Myocyte (in vitro differentiated cells): Measurements from ENCODE around the gene CLK1. TPM values are rescaled to one million over a fixed set of nuclear protein-coding genes. Genes with fewer than 3 reads are reported as not detected.
"Not testable (repeated sequence)": the region's sequence is repeated elsewhere in the genome, so short reads cannot be mapped to it uniquely, and the experiment has no call there.

Experiments used
- DNase-seq: peaks from one replicate; pipeline ENCODE4 v3.0.0-alpha.2; 2012; ENCODE audit warnings: low read depth
- total RNA-seq: library from RNA; depleted of rRNA; stranded (reverse); fragments of >200 nt; gene quantifications from 2 replicates; pipeline ENCODE4 v1.2.3, GENCODE V29; 2014

CLK1 gene
- total RNA-seq, 1 donor from 2014 or later: 65.5 TPM

DNA sequence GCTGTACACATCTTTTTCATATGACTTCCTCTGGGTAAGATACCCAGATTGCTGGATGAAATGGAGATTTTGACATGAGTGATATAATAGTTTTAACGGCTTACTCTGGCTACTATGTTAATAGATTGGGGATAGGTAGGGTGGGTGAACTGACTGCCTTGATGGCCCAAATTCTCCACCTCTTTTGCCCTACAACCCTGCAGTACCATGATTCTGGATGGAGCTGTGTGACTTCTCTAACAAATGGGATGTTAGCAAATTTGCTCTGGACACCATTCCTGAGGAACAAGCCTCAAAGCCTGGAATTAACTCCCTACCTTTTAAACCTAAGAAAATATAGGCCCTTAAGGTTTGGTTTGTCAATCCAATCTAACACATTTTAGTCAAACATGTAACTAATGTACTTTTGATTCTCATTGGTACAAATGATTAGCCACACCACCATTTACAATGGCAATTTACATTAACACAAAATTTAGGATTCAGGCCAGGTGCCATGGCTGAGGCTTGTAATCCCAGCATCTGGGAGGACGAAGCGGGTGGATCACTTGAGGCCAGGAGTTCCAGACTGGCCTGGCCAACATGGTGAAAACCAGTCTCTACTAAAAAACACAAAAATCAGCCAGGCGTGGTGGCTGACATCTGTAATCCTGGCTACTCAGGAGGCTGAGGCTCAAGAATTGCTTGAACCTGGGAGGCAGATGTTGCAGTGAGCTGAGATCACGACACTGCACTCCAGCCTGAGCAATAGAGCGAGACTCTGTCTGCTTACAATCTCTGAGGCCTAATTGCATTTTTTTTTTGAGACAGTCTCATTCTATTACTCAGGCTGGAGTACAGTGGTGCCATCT is 12.8 kb downstream of the CLK1 start:
- no peak for DNase-seq

DNA sequence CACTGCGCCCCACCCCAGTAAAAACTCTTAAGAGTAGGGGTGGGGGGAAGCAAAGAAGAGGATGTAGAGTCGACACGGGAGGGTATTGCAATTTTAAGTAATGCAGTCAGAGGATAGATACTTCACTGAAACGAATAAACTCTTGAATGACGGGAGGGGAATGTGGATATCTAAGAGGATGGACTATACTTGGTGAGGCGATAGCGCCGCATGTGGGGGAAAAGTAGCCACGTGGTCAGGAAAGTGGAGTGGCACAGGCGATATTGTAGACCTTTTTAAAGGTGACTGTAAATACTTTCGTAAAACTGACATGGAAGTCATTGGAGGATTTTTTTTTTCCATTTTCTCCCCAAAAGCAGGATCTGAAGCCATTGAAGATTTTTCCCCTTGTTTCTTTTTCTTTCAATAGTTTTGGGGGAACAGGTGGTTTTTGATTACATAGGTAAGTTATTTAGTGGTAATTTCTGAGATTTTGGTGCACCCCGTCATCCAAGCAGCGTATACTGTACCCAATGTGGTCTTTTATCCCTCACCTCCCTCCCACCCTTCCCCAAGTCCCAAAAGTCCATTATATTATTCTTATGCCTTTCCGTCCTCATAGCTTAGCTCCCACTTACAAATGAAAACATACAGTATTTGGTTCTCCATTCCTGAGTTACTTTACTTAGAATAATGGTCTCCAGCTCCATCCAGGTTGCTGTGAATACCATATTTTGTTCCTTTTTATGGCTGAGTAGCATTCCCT is 13.8 kb downstream of the CLK1 start:
- no peak for DNase-seq

DNA sequence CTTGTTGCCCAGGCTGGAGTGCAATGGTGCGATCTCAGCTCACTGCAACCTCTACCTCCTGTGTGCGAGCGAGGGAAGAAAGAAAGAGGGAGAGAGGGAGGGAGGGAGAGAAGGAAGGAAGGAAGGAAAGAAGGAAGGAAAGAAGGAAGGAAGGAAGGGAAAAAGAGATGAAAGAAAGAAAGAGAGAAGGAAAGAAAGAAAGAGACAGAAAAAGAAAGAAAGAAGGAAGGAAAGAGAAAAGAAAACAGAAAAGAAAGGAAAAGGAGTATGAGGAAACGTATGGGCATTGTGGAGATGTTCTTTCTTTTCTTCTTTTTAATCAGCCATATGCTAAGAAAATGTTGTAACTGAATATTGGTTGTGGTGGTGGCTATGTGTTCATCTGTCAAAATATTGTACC is 16.5 kb downstream of the CLK1 start:
- DNase-seq: no peak

DNA sequence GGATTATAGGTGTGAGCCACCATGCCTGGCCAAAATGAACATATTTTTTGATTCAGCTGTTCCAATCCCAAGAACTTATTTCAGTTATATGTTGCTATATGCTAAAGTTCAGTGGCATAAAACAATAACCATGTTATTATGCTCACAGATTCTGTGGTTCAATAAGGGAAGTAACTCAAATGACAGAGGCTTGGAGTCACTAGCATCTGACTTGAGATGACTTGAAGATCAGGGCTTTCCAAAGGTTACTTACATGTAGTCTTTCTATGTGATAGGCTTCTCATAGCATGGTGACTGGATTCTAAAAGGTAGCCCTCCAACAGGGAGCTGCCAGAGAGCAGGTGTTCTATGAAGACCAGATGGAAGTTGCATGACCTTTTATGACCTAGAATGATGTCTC is 17.2 kb downstream of the CLK1 start:
- DNase-seq: no peak

DNA sequence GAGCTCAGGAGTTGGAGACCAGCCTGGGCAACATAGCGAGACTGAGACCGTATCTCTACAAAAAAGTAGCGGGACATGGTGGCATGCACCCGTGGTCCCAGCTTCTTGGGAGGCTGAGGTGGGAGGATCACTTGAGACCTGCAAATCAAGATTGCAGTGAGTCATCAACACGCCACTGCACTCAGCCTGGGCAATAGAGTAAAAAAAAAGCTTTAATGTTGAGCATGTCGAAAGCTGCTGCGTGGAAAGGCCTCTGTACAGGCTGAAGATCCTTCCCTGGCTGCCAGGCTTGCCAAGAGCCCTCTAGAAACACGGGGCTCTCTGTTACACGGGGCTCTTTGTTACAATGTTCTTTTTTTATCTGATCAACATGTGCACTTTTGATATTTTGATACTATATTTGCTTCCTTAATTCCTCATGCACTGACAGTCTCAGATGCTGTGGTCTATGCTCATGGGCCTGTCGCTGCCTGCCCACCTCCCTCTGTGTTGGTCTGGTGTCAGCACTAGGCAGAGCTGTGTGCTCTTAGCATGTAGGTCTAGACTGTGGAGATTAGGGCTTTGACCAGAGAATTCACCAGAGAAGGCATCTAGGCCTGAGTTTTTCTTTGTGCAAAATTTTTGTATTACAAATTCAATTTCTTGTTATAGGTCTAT is 18.7 kb downstream of the CLK1 start:
- no peak for DNase-seq

DNA sequence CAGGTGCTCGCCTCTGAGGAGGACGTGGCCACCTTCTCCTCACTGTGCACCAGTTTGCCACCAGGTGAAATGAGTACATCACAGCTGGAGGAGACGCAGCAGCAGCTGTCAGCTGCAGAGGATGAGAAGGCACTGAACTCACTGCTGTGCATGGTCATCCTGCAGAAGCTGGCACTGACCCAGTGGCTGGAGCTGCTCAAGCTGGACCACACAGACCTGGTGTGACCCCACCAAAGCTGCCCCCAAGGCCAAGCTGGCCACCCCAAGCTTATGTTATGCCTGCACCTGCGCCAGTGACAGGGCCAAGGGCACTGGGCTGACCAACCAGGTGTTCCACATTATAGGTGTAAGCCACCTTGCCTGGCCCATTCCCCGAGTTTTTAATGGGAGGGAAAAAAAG is 19.3 kb downstream of the CLK1 start:
- no peak for DNase-seq

DNA sequence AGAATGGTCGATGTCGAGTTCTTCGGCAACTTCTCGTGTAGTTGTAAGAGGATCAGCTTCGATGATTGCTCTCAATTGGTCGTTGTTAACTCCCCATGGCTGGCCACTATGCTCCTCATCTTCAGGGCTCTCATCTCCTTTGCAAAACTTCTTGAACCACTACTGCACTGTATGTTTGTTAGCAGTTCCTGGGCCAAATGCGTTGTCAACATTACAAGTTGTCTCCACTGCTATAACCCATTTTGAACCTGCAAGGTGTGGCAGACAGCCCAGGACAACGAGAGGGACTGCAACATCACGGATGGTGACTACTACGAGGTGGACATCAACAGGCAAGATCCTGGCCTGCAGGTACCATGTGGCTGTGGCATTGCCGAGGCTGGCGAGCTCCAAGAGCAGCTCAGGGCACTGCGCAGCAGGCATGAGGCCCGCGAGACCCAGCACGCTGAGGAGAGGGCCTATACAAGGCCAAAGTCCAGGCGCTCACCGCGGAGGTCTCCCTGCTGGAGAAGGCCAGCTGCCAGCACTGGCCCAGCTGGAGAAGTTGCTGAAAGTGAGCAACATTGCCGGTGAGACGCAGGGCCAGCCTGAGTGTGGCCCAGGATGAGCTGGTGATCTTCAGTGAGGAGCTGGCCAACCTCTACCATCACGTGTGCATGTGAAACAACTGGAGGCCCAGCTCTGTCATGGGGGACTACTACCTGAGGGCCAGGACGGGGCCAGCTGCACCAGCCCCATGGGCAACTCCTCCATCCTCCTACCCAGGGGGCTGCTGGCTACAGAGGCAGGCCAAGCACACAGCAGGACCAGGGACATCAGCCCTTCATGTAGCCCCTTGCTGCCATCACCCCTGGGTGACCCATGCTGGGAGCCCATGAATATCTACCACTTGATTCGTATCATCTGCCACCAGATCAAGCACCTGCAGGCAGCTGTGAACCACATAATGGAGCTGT is 20.2 kb downstream of the CLK1 start:
- DNase-seq: no peak

DNA sequence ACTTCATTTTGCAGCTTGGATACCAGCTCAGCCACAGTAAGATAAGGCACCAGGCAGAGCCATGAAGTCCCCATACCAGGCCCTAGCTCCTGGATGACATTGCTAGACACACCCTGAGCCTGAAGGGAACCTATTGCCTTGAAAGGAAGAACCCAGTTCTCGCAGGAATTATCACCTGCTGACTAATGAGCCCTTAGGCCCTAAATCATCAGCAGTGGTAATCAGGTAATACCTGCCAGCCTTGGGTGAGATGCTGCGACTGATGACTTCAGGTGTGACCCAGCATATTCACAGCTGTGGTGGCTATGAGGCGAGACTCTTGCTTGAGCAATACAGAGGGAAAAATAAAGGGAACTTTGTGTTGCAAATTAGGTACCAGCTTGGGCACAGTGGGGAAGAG is 24.9 kb downstream of the CLK1 start:
- no peak for DNase-seq

DNA sequence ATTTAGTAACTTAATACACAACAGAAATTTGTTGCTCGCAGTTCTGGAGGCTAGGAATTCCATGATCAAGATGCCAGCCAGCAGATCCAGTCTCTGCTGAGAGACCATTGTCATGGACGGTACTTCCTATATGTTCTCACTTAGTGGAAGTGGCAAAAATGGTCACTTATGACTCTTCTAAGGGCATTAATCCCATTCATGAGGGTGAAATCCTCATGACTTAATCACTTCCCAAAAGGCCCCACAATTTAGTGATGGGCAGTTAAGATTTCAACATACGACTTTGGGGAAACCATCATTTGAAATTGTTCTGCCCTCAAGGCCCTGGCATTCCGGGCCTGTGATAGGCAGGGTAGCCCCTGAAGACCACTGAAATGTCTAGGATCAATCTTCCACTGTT is 29.8 kb downstream of the CLK1 start:
- DNase-seq: no peak

DNA sequence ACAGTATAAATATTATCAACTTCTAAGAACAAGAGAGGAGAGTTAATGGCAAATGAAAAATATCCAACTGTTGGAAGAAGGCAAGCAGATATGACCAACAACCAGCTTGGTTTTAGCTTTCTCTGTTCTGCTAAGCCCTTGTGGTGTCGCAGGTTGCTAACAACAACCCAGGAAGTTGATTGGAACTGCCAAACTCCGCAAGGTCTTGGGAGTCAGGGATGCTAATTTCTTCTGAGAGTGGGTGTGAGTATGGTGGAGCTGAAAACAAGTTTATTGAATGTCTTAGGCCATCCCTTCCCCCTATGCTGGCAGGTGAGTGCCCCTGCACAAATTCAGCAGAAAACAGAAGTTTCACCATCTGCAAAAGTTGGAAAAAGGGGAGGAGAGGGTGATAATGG is 35.2 kb downstream of the CLK1 start:
- DNase-seq: no peak

DNA sequence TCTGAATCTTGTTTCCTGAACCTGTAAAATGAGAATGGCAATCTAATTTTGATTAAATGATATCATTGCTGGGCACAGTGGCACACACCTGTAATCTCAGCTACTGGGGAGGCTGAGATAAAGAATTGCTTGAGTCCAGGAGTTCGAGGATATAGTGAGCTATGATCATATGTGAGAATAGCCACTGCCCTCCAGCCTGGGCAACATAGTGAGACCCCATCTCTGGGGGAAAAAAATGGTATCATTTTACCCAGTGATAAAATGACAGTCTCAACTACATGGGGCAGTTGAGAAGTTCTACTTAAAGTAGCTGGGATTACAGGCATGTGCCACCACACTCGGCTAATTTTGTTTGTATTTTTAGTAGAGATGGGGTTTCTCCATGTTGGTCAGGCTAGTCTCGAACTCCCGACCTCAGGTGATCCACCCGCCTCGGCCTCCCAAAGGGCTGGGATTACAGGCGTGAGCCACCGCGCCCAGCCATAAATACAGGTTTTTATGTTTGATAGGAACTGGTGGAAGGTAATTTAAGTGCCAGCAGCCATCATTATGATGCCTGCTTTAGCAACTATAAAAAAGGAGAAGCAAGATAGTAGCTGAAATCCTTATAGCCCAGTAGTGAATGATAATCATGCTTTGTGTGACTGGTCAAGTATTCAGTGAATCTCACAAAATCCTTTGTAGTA is 35.7 kb downstream of the CLK1 start:
- no peak for DNase-seq

DNA sequence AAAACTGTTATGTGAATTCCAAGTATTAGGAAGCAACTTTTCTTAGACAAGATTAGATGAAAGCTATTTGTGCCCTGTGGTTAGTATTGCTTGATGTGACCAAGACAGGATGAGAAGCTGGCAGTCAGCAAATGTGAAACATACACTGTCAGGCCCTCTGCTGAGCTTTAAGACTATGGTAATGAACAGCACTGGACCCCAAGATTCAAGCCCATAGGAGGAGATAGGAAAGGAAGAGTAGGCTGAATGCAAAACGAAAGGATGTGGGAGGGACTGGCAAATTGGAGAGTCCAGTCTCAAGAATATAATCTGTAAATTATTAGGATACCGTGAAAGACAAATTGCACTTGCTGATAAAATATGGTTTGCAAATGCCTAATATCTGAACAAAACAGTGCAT is 36.4 kb downstream of the CLK1 start:
- no peak for DNase-seq

DNA sequence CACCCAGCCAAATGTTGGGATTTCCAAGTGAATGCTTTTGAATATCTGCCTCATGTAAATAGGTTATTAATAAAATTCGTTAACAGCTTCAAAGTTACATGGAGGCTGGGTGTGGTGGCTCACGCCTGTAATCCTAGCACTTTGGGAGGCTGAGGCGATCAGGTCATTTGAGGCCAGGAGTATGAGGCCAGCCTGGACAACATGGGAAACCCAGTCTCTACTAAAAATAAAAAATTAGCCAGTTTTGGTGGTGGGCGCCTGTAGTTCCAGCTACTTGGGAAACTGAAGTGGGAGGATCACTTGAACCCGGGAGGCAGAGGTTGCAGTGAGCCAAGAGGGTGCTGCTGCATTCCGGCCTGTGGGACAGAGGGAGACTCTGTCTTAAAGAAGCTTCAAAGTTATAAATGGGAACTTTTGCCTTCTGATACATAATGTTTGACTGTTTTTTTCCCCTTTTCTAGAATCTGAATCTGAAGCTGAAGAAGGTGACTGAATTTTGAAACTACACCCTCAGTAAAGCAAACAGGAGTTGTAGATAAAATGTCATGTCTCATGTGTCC is 42.7 kb downstream of the CLK1 start:
- no peak for DNase-seq

DNA sequence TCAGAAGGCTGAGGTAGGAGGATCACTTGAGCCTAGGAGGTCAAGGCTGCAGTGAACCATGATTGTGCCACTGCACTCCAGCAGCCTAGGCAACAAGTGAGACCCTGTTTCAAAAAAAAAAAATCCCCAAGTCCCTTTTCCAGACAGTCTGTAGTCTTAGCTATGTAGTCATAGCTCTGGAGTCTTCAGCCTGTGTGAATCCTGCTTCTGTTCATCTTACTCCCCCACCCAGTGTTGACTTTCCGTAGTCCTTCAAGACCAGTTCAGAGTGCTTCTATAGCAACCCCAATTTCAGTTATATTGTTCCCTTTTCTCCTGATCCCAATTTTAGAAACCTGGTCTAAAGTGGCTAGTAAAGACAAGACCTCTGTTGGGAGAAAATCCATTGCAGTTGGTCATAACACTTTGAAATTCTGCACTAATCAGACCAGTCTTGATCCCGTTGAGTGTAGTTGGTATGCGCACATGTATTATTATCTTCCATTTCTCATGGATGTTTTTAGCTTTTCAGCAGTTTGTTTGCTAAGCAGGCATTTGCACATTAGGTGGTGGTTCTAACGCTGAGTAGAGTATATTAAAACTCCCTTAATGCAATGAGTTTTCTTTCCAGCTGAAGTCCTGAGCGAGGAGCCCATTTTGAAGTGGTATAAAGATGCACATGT is 43.8 kb downstream of the CLK1 start:
- DNase-seq: no peak

DNA sequence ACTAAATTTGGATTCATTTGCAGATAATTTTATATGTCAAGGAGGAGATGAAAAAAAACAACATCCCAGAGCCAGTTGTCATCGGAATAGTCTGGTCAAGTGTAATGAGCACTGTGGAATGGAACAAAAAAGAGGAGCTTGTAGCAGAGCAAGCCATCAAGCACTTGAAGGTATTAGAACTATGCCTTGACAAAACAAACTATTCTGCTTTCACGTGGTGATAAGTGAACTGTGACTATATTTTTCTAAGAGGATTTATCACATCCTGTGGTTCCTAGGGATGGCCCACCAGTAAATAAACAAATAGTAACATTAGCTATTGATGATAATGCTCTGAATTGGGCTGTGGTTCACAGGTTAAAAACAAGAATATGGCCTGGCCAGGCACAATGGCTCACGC is 45.7 kb downstream of the CLK1 start:
- not testable (repeated sequence) for DNase-seq

DNA sequence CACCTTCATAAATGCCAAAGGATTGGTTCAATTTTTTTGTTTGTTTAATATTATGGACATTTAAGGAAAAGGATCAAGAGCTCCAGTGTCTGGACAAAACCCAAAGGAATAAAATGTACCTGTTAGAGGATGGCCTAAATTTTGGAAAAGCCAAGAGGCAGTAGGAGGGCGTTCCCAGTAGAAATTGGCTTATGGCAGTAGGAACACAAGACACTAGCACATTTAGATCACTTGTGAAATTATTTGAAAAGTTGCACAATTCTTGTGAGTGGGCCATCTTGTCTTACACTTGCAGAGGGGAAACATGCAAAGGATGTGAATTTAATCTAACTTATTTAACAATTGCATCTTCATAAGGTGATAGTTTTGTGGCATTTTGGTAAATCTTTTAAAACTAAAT is 49.5 kb downstream of the CLK1 start:
- DNase-seq: no peak

DNA sequence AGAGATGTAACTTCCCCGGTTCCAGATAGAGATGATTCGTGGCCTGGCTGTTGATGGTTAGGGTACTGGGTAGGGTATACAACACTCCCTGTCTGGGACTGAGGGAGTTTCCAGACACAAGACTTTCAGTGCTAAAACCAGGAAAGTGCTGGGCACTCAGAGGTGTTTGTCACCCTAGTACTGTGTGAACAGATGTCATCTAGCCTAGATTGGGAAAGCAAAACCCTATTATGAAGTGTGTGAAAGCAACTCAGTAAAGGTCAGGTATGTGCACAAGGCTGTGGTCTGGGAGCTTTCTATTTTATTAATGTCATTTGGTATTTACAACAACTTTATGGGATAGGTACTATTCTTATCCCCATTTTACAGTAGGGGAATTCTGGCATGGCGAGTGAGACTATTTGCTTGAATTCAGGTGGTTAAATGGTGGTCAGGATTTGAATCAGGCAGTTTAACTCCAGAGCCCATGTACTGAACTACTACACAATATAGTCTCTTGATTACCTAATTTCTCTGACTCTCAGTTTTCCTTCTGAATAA is 50.1 kb downstream of the CLK1 start:
- peak; percentile 27 for DNase-seq

DNA sequence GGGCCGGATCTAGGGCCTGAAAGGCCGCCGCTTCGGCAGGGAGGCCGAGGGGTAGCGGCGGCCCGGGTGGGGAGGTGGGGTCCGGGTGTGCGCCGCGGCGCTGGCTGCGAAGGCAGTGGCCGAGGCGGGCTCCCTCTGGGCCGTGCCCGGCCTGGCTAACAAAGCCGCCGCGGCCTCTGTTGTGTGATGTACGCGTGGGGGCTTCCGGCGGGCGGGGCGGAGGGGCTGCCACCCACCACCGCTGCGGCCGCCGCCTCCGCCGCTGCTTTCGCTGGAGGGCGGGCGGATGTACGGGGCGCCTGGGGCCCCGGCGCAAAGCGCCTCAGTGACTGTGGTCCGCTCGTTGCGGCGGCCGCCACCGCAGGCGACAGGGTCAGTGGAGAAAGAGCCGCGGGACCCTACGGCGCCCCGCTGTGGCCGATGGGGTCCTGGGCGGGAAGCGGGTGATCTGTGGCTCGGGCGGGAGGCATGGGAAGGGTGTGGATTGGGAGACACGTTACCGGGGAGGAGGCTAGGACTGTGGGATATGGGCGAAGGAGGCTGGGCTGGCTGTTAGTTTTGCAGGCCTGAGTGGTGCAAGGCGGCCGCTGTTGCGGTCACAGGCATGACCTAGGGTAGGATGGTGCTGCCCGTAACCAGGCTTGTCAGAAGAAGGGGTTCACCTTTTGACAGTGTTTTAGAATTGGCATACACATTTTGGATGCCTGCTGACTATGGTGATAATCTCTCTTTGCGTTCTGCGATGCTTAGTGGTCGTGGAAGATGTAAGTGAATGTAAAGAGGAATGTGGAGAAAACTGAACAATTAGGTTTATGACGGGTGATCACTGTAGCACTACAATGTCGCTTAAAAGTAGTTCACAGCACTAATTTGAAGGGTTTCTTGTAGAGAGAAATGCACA is 52.1 kb downstream of the CLK1 start:
- peak; percentile 89 for DNase-seq
